ENCODE data around the gene TMEM143.

TMEM143 gene

GRCh38 chr19:48290771-48291488 is 72.8 kb downstream of the TMEM143 start:
- peak; percentile 27 for DNase-seq

DNA sequence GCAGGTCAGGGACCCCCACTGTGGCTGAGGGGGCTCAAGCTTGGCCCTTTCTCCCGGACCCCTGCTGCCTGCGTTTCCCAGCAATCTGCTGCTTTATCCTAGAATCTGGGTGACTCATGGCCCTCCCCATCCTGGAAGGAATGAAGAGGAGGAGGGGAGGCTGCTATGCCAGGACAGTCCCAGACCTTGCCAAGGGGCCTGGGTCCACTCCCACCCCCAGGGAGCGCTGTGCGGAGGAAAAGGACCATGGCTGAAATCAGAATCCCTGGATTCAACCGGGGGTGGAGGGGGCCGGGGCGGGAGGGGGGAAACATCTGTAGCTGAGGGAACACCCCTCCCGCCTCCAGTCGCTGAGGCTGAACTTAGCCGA is 73.4 kb downstream of the TMEM143 start:
- DNase-seq: no peak

GRCh38 chr19:48287748-48288147 is 76.0 kb downstream of the TMEM143 start:
- DNase-seq: no peak

GRCh38 chr19:48284896-48285295 is 78.8 kb downstream of the TMEM143 start:
- no peak for DNase-seq

DNA sequence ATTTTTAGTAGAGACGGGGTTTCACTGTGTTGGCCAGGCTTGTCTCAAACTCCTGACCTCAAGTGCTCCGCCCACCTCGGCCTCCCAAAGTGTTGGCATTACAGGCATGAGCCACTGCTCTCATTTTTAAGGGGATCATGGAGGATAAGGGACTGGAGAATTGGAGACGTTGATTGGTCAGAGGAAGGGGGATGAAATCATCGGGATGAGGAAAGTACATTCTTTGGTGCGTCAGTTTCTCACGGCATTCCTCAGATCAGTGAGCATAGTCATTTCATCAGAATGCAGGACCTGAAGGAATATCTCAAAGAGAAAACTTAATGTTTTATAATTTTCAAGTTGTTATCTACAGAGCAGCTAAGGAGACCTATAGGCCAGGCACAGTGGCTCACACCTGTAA is 79.8 kb downstream of the TMEM143 start:
- no peak for DNase-seq

Measured in NK-92 treated with Interleukin-12 subunit alpha and Interleukin-12 subunit beta, amount 100 ng/mL, for 24 hours (cell line).